B cell (primary cell): Measurements from ENCODE around the gene CAVIN1.

Source experiments
- EZH2 ChIP-seq: IDR thresholded peaks from 2 replicates; pipeline ENCODE4 v1.6.1; 2012; ENCODE audit warnings: borderline replicate concordance, low read depth, mild to moderate bottlenecking, moderate library complexity, low read length; ENCODE audit not compliant: insufficient read depth, poor library complexity, severe bottlenecking
- TF ChIP-seq, protein P1 (sequence below): fragments of 200-600 bp; IDR thresholded peaks from one replicate; pipeline ENCODE4 v1.8.0; 2022; ENCODE audit warnings: antibody characterized with exemption, mild to moderate bottlenecking

GRCh38 chr17:42460371-42460770, 37.3 kb upstream of the CAVIN1 start:
- no peak for TF ChIP-seq EZH2
- TF ChIP-seq, protein P1, sequence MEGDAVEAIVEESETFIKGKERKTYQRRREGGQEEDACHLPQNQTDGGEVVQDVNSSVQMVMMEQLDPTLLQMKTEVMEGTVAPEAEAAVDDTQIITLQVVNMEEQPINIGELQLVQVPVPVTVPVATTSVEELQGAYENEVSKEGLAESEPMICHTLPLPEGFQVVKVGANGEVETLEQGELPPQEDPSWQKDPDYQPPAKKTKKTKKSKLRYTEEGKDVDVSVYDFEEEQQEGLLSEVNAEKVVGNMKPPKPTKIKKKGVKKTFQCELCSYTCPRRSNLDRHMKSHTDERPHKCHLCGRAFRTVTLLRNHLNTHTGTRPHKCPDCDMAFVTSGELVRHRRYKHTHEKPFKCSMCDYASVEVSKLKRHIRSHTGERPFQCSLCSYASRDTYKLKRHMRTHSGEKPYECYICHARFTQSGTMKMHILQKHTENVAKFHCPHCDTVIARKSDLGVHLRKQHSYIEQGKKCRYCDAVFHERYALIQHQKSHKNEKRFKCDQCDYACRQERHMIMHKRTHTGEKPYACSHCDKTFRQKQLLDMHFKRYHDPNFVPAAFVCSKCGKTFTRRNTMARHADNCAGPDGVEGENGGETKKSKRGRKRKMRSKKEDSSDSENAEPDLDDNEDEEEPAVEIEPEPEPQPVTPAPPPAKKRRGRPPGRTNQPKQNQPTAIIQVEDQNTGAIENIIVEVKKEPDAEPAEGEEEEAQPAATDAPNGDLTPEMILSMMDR = no peak
